HG03060 (cell line): ENCODE measurements around the gene GLI1.

ENCODE experiments used
- ATAC-seq: cut with Tn5 transposase; IDR thresholded peaks from one replicate; pipeline ENCODE4 v1.9.1; 2021; ENCODE audit warnings: low read depth, moderate number of reproducible peaks; ENCODE audit not compliant: unreplicated experiment

The GLI1 gene

DNA sequence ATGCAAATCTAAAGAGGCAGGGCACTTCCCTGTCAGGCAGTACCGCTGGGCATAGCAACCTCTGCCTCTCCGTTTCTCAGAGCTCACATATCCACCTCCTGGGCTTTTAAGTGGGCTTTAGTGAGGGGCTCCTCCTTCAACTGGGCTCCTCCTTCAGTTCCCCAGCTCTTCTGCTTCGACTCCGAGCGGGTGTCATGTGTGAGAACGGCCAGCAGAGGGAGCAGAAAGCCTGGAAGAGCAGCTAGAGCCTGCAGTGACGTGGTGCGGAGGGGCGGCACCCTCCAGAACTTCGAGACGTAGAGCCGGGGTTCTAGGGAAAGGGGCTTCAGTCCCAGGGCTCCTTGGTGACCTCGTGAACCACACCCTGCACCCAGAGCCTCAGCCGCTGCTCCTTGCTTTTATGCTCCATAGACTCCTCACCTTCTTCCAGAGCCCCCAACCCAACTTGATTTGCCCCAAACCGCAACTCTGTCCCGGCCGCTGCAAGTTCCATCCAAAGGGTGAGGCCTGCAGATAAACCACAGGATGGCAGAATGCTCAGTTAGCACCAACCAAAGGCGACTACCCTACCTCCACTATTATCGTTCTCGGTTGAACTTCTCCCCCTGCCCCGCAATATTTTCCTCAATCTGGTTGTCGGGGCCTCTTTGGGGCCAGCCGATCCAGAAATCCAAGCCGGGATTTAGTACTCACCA, 383 bp upstream of the GLI1 start:
- ATAC-seq, result peak; percentile 38

DNA sequence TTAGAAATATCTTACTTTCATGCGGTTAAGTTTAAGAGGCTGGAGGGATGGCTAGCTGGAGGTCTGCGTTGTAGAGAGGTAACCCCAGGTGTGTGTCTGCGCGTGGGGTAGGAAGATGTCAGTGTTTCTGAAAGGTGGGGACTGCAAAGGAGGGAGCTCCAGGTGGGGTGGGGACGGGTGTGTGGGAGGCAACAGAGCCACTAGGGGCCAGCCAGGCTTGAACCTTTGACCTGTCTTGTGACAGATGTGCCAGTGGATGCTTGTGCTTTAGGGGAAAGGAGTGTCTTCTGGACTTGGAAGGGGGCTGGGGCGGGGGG, 841 bp downstream of the GLI1 start:
- ATAC-seq, result no peak

DNA sequence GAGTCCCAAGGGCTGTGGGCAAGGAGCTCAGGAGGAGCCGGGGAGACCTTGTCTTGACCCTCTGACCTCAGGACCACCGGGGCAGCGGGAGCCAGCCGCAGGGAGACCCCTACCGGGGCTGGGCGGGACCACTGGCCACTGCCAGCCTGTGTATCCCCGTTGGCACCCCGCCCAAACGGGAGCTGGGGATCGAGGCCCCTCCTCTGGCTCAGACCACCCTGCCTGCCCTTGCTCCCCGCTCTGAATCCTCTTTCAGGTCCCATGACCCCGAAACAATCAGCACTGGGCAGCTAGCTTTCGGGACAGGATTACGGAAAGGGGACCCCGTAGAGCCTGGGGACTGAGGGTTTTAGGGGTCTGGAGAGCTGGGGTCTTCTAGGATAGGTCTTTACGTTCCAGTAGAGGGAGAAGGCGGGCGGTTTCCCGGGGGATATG, 1.3 kb downstream of the GLI1 start:
- no peak for ATAC-seq

DNA sequence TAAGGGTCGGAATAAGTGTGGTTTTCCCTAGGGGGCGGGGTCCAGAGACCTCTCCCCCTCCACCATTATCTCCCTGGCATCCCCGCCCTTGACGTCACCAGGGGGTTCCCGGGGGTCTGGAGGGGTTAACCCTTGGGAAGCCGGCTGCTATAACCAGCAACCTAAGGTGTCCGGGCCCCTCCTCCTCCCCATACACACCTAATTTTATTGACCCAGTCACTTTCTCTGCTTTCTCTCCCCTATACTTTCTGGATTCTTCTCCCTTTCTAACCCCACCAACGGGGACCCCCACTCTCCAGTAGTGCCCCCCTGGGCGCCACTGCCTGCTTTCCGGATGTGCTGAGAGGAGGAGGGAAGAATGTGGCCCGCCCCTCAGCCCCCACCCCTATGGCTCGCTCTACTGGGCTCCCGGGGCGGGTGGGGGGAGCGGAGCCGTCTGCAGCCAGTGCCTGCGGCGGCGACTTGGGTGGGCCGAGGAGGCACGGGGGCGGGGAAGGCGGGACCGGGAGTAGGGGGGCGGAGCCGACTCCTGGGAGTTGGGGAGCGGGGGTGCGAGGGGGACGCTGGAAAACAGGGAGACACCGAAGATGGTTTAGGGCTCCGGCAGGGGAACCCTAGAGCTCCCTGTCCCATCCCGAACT, 1.8 kb downstream of the GLI1 start:
- ATAC-seq, result no peak

DNA sequence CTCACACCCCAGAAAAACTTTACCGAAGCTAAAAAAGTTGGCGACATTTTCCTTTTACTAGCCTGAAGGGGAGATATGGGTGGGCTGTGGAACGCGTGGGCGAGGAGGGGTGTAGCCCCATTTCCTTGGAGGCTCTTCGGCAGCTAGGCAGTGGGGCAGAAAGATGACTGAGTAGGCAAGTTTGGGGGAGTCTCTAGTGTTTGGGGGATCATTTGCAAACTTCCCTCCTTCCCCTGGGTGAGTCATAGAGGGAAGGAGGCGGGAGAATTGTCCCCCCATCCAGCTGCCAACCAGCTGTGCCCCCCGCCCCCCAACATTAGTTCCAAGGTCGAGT, 2.3 kb downstream of the GLI1 start:
- ATAC-seq, result no peak

DNA sequence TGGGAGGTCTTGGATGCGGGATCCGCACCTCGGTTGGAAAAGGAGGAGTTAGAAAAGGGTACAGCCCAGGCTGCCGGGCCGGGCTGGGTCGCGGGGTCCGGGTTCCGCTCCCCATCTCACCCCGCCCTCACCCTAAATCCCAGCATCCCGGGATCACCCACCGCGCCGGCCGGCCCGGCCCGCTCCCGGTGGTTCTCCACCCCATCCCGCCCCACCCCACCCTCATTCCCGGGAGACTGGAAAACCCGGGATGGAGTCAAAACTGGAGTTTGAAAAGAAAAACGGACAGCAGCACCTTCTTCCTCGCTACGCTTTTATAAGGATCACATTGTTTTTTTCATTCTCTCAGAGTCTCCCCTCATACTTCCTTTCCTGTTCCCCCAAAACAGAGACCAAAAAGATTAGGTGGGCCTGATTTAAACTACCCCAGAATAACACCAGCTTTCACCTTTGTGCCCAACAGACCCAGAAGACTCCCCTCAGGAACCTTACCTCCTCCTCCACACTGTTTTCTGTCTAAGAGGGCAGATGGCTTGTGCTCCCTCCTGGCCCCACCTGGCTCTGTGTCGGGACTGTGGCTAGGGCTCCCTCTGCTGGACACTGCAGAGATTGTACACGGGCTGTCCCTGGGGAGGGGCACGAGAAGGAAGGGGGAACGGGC, 2.8 kb downstream of the GLI1 start:
- peak; percentile 62 for ATAC-seq

- ATAC-seq, result no peak
Measured at GRCh38 chr12:57462912-57463253, 3.3 kb downstream of the GLI1 start.

DNA sequence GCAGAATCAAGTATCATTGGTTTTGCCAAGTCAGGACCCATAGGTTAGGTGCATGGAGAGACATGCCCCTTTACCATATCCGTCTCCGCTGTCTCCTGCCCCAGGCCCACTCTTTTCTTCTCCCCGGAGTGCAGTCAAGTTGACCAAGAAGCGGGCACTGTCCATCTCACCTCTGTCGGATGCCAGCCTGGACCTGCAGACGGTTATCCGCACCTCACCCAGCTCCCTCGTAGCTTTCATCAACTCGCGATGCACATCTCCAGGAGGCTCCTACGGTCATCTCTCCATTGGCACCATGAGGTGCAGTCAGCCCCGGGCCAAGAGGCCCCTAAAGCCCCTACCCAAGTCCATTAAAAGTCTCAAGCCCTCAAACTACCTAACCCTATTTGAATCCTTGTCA, 5.0 kb downstream of the GLI1 start:
- ATAC-seq, result no peak

DNA sequence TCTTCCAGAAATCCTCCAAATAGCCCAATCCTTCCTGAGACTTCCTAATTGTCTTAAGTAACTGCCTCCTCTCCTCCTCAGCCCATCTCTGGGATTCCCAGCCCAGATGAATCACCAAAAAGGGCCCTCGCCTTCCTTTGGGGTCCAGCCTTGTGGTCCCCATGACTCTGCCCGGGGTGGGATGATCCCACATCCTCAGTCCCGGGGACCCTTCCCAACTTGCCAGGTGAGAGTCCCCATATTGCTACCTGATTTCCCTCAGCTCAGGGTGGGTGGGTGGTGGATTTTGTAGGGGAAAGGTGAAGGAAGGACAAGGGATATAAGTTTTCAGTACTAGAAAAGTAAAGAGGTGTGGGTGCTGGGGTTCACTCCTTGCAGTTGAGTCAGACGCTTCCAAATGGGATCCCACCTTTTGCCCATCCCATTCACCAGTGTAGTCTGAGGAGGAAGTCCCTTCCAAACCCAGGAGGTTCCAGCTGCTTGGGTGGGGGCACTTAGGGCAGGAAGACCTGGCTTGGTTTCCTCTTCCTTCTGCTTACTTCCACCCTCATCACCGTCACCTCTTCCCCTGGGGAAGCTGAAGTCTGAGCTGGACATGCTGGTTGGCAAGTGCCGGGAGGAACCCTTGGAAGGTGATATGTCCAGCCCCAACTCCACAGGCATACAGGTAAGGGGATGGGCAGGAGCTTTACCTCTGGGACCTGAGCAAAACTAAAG, 5.6 kb downstream of the GLI1 start:
- no peak for ATAC-seq

- no peak for ATAC-seq
Measured at GRCh38 chr12:57465747-57466505, 6.3 kb downstream of the GLI1 start.

- ATAC-seq, result no peak
Measured at GRCh38 chr12:57467212-57467874, 7.8 kb downstream of the GLI1 start.

- ATAC-seq, result no peak
Measured at GRCh38 chr12:57467915-57468314, 8.3 kb downstream of the GLI1 start.

- ATAC-seq, result no peak
Measured at GRCh38 chr12:57469296-57470164, 9.9 kb downstream of the GLI1 start.

- ATAC-seq, result no peak
Measured at GRCh38 chr12:57470286-57470969, 10.8 kb downstream of the GLI1 start.

DNA sequence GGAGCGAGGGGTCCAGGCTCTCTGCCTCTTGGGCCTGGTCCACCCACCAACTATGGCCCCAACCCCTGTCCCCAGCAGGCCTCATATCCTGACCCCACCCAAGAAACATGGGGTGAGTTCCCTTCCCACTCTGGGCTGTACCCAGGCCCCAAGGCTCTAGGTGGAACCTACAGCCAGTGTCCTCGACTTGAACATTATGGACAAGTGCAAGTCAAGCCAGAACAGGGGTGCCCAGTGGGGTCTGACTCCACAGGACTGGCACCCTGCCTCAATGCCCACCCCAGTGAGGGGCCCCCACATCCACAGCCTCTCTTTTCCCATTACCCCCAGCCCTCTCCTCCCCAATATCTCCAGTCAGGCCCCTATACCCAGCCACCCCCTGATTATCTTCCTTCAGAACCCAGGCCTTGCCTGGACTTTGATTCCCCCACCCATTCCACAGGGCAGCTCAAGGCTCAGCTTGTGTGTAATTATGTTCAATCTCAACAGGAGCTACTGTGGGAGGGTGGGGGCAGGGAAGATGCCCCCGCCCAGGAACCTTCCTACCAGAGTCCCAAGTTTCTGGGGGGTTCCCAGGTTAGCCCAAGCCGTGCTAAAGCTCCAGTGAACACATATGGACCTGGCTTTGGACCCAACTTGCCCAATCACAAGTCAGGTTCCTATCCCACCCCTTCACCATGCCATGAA, 11.5 kb downstream of the GLI1 start:
- no peak for ATAC-seq

DNA sequence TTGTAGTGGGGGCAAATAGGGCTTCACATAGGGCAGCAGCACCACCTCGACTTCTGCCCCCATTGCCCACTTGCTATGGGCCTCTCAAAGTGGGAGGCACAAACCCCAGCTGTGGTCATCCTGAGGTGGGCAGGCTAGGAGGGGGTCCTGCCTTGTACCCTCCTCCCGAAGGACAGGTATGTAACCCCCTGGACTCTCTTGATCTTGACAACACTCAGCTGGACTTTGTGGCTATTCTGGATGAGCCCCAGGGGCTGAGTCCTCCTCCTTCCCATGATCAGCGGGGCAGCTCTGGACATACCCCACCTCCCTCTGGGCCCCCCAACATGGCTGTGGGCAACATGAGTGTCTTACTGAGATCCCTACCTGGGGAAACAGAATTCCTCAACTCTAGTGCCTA, 12.1 kb downstream of the GLI1 start:
- no peak for ATAC-seq

DNA sequence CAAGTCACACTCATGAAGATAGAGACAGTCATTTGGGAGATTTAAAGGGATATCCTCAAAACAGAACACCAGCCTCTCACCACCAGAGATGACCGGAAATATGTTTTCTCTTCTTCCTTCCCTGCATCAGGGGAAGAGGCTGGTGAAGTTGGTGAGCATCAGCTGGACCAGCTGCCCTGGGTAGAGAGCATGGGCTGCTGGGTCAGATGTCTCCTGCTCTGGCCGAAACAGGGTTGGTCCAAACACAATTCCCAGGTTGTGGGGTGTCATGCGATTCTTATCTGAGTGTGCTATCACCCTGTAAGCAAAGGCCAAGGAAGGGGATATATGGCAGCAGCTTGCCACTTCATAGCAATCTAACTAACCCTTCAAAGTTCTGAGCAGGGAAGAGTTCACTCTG, 12.8 kb downstream of the GLI1 start:
- ATAC-seq, result no peak

DNA sequence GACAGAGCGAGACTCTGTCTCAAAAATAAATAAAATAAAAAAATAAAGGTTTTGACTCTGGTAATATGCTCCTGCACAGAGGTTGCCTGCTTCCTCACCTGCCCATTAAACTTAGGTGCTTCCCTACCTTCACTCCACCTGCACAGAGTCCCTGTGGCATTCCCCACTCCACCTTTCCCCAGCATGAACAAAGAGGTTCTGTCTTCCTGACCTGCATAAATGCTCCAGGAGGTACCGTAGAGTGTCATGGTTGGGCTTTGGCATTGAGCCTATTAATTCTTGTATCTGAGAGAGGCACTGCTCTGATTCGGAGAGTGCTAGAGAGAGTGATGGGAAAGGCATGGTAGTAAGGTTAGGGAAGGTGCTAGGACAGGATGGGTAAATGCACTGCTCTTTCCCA, 13.8 kb downstream of the GLI1 start:
- ATAC-seq, result no peak
